Peyer's patch (tissue), 4 donors: Measurements from ENCODE around the gene SAMD4B. TPM values are rescaled to one million over a fixed set of nuclear protein-coding genes. Genes with fewer than 3 reads are reported as not detected.

Source experiments
- DNase-seq, 3 donors: peaks; one replicate each; pipeline ENCODE4 v3.0.0-alpha.2; 2017 to 2019
- H3K27ac ChIP-seq, 4 donors: fragments of 200-600 bp; sonication (generic); one replicate each; pipeline ENCODE4 v1.5.1; 2016 to 2019
- H3K27me3 ChIP-seq, 2 donors: fragments of 200-600 bp; sonication (generic); one replicate each; pipeline ENCODE4 v1.5.1; 2019
- H3K36me3 ChIP-seq, 3 donors: fragments of 200-600 bp; sonication (generic); one replicate each; pipeline ENCODE4 v1.5.1; 2016 to 2019
- H3K4me1 ChIP-seq, 4 donors: fragments of 200-600 bp; sonication (generic); one replicate each; pipeline ENCODE4 v1.5.1; 2016 to 2019
- H3K4me3 ChIP-seq, 4 donors: fragments of 200-600 bp; sonication (generic); 1 replicate in 3 of 4; 2 replicates in 1 of 4; pipeline ENCODE4 v1.5.1; 2016 to 2019; ENCODE audit warnings: mild to moderate bottlenecking in 1 of 4
- H3K9me3 ChIP-seq, 4 donors: fragments of 200-600 bp; sonication (generic); one replicate each; pipeline ENCODE4 v1.5.1; 2016 to 2019; ENCODE audit warnings: mild to moderate bottlenecking in 1 of 4
- CTCF ChIP-seq, 6 experiments: fragments of 450-650 bp in 4 of 6; fragments of 200-600 bp in 2 of 6; sonication (generic) in 1 of 6; IDR thresholded peaks; one replicate each; pipeline ENCODE4 v1.5.1; 2017 to 2019; ENCODE audit warnings: antibody characterized with exemption in 6 of 6, mild to moderate bottlenecking in 3 of 6, moderate library complexity in 1 of 6
- POLR2A ChIP-seq, 2 donors: fragments of 450-650 bp; IDR thresholded peaks; one replicate each; pipeline ENCODE4 v1.5.1; 2017; ENCODE audit warnings: antibody characterized with exemption in 2 of 2, mild to moderate bottlenecking in 2 of 2, moderate library complexity in 2 of 2
- total RNA-seq, 4 donors: library from RNA; depleted of rRNA; stranded (reverse); fragments of >200 nt; gene quantifications; one replicate each; pipeline ENCODE4 v1.1.0, GENCODE V29; 2016

The SAMD4B gene
- total RNA-seq, 4 donors from 2014 or later, result 69.0 to 126 (median 91.8) TPM

GRCh38 chr19:39379865-39380396 lies 37.7 kb downstream of the SAMD4B start:
- H3K9me3 ChIP-seq, result no peaks in the 10 kb centered on the region
- no peak for DNase-seq
- H3K36me3 ChIP-seq, result peaks cover 0 to 92% (median 0%) of the 10 kb centered on the region in 3 donors
- TF ChIP-seq CTCF (IDR thresholded peaks at IDR 0.05) (no peak), POLR2A (IDR thresholded peaks at IDR 0.05) (no peak)
- H3K4me1 ChIP-seq, result no peaks in the 10 kb centered on the region
- no peak overlapping the region for H3K27ac ChIP-seq
- no peak overlapping the region for H3K4me3 ChIP-seq
- H3K27me3 ChIP-seq, result no peaks in the 10 kb centered on the region

GRCh38 chr19:39380521-39381502 lies 38.6 kb downstream of the SAMD4B start:
- TF ChIP-seq CTCF (IDR thresholded peaks at IDR 0.05) (no peak), POLR2A (IDR thresholded peaks at IDR 0.05) (no peak)
- H3K36me3 ChIP-seq, result peaks cover 0 to 92% (median 0%) of the 10 kb centered on the region in 3 donors
- H3K27ac ChIP-seq, result no peak overlapping the region

GRCh38 chr19:39381910-39382611 lies 39.8 kb downstream of the SAMD4B start:
- Histone ChIP-seq H3K4me3 (no peak overlapping the region), H3K36me3 (peaks cover 0 to 90% (median 0%) of the 10 kb centered on the region in 3 donors), H3K27me3 (no peaks in the 10 kb centered on the region), H3K4me1 (no peaks in the 10 kb centered on the region), H3K27ac (no peak overlapping the region), H3K9me3 (no peaks in the 10 kb centered on the region)
- no peak for DNase-seq
- TF ChIP-seq CTCF (IDR thresholded peaks at IDR 0.05) (no peak), POLR2A (IDR thresholded peaks at IDR 0.05) (no peak)

More at GRCh38 chr19:39380521-39381502, 38.6 kb downstream of the SAMD4B start:
- no peak overlapping the region for H3K4me3 ChIP-seq
- H3K27me3 ChIP-seq, result no peaks in the 10 kb centered on the region
- no peaks in the 10 kb centered on the region for H3K9me3 ChIP-seq
- no peaks in the 10 kb centered on the region for H3K4me1 ChIP-seq
- no peak for DNase-seq

GRCh38 chr19:39382991-39383828 lies 41.0 kb downstream of the SAMD4B start:
- Histone ChIP-seq H3K9me3 (no peaks in the 10 kb centered on the region), H3K27ac (no peak overlapping the region), H3K27me3 (no peaks in the 10 kb centered on the region), H3K36me3 (peaks cover 0 to 90% (median 0%) of the 10 kb centered on the region in 3 donors), H3K4me1 (no peaks in the 10 kb centered on the region), H3K4me3 (no peak overlapping the region)
- no peak for DNase-seq
- TF ChIP-seq CTCF (IDR thresholded peaks at IDR 0.05) (no peak), POLR2A (IDR thresholded peaks at IDR 0.05) (no peak)
